Osteoblast (primary cell): ENCODE data around the gene LRRC70. TPM values are rescaled to one million over a fixed set of nuclear protein-coding genes. Genes with fewer than 3 reads are reported as not detected.
A peak's percentile ranks its signal among the peaks of the same experiment; 100 is the strongest.

Experiments
- DNase-seq: peaks from one replicate; pipeline ENCODE4 v3.0.0; 2011; ENCODE audit warnings: low spot score, mixed read lengths; ENCODE audit not compliant: insufficient read length; ENCODE audit errors: missing footprints
- H2AFZ ChIP-seq: 2 replicates; pipeline ENCODE4 v1.6.0; 2011; ENCODE audit warnings: mild to moderate bottlenecking, low read length
- H3K27ac ChIP-seq: 2 replicates; pipeline ENCODE4 v1.5.1; 2011; ENCODE audit warnings: mild to moderate bottlenecking, low read depth, low read length, moderate library complexity
- H3K27me3 ChIP-seq: 2 replicates; pipeline ENCODE4 v1.6.0; 2012; ENCODE audit warnings: mild to moderate bottlenecking, control low read depth, inconsistent platforms, low read length, moderate library complexity; ENCODE audit not compliant: insufficient read depth
- H3K36me3 ChIP-seq: 2 replicates; pipeline ENCODE4 v1.5.1; 2011; ENCODE audit warnings: mild to moderate bottlenecking, low read length, control low read depth, moderate library complexity; ENCODE audit not compliant: insufficient read depth
- H3K4me1 ChIP-seq: 2 replicates; pipeline ENCODE4 v1.5.1; 2011; ENCODE audit warnings: mild to moderate bottlenecking, low read length, control low read depth, moderate library complexity; ENCODE audit not compliant: insufficient read depth
- H3K4me2 ChIP-seq: 2 replicates; pipeline ENCODE4 v1.6.0; 2011; ENCODE audit warnings: mild to moderate bottlenecking, low read length; ENCODE audit not compliant: insufficient read depth
- H3K4me3 ChIP-seq: fragments of 200-600 bp; sonication (generic); 3 replicates; pipeline ENCODE4 v1.5.1; 2012; ENCODE audit warnings: mild to moderate bottlenecking, low read length, inconsistent platforms; ENCODE audit not compliant: insufficient read depth
- H3K79me2 ChIP-seq: 2 replicates; pipeline ENCODE4 v1.6.0; 2012; ENCODE audit warnings: mild to moderate bottlenecking, low read length, control low read depth, inconsistent platforms; ENCODE audit not compliant: insufficient read depth
- H3K9me3 ChIP-seq: 2 replicates; pipeline ENCODE4 v1.5.1; 2011; ENCODE audit warnings: low read depth, low read length, control low read depth
- H4K20me1 ChIP-seq: 2 replicates; pipeline ENCODE4 v1.6.0; 2012; ENCODE audit warnings: mild to moderate bottlenecking, low read length, control low read depth; ENCODE audit not compliant: insufficient read depth
- total RNA-seq: library from RNA; depleted of rRNA; stranded (reverse); fragments of >200 nt; gene quantifications from 2 replicates; pipeline ENCODE4 v1.2.3, GENCODE V29; 2012
- TF ChIP-seq, protein P1 (sequence below): IDR thresholded peaks from 2 replicates; pipeline ENCODE4 v1.5.1; 2011; ENCODE audit warnings: mild to moderate bottlenecking, low read depth, low read length, moderate library complexity; ENCODE audit errors: extremely low read depth

LRRC70 gene
- total RNA-seq, 1 donor: 1.4 TPM

DNA sequence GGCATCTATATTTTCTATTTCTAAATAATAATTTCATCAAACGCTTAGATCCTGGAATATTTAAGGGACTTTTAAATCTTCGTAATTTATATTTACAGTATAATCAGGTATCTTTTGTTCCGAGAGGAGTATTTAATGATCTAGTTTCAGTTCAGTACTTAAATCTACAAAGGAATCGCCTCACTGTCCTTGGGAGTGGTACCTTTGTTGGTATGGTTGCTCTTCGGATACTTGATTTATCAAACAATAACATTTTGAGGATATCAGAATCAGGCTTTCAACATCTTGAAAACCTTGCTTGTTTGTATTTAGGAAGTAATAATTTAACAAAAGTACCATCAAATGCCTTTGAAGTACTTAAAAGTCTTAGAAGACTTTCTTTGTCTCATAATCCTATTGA is 1.1 kb downstream of the LRRC70 start:
- Histone ChIP-seq H3K27ac (no peak overlapping the region), H3K79me2 (no peaks in the 10 kb centered on the region), H3K36me3 (no peaks in the 10 kb centered on the region), H4K20me1 (no peaks in the 10 kb centered on the region), H3K27me3 (no peaks in the 10 kb centered on the region), H3K4me2 (no peak overlapping the region), H2AFZ (no peak overlapping the region), H3K4me3 (no peak overlapping the region), H3K9me3 (no peaks in the 10 kb centered on the region), H3K4me1 (no peaks in the 10 kb centered on the region)
- no peak for DNase-seq
- TF ChIP-seq, protein P1, sequence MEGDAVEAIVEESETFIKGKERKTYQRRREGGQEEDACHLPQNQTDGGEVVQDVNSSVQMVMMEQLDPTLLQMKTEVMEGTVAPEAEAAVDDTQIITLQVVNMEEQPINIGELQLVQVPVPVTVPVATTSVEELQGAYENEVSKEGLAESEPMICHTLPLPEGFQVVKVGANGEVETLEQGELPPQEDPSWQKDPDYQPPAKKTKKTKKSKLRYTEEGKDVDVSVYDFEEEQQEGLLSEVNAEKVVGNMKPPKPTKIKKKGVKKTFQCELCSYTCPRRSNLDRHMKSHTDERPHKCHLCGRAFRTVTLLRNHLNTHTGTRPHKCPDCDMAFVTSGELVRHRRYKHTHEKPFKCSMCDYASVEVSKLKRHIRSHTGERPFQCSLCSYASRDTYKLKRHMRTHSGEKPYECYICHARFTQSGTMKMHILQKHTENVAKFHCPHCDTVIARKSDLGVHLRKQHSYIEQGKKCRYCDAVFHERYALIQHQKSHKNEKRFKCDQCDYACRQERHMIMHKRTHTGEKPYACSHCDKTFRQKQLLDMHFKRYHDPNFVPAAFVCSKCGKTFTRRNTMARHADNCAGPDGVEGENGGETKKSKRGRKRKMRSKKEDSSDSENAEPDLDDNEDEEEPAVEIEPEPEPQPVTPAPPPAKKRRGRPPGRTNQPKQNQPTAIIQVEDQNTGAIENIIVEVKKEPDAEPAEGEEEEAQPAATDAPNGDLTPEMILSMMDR: no peak

DNA sequence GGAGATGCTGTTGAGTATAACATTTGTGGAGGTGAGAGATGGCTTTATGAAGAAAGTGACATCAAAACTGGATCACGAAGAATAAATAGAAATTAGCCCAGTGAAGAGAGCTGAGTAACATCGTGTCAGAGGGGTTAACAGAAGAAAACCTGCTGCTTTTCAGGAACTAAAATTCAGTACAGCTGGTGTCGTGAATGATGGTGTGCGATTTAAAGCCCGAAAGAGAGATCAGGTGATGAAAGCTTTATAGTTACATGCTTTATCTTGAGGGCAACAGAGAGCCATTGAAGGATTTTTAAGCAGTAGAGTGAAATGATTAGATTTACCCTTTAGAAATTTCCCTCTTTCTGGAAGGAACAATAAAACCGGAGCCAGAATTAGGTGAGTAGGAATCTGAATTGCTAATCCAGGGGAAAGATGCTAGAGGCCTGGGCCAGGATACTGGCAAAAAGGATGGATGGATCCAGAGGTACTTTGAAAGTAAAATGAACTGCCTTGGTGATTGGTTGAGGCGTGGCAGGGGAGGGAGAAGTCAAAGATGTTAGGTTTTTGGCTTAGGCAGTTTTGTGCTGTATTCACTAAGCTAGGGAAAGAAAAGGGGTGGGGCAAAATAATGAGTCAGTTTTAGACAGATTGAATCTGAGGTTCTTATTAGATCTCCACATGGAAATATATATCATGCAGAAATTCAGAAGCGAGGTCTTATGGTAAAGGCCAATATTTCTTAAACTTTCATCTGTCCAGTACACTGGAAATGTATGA is 3.4 kb downstream of the LRRC70 start:
- no peaks in the 10 kb centered on the region for H3K79me2 ChIP-seq
- no peak overlapping the region for H3K4me3 ChIP-seq
- peak; percentile 49 for DNase-seq
- no peaks in the 10 kb centered on the region for H3K27me3 ChIP-seq
- no peaks in the 10 kb centered on the region for H3K36me3 ChIP-seq
- H3K9me3 ChIP-seq: no peaks in the 10 kb centered on the region
- no peaks in the 10 kb centered on the region for H4K20me1 ChIP-seq
- no peaks in the 10 kb centered on the region for H3K4me1 ChIP-seq
- H3K4me2 ChIP-seq: no peak overlapping the region
- H2AFZ ChIP-seq: no peak overlapping the region
- TF ChIP-seq, protein P1: no peak
- H3K27ac ChIP-seq: no peak overlapping the region

DNA sequence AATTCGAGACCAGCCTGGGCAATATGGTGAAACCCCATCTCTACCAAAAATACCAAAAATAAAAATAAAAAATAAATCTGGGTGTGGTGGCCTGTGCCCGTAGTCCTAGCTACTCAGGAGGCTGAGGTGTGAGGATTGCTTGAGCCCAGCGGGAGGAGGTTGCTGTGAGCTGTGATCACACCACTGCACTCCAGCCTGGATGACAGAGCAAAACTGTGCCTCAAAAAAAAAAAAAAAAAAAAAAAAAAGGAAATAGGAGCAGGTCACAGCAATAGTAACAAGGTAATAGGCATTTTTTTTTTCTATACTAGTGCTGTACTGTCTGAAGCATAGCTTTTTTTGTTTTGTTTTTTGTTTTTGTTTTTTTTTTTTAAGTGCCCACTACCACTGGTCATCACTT is 5.8 kb downstream of the LRRC70 start:
- H3K27ac ChIP-seq: no peak overlapping the region
- H3K27me3 ChIP-seq: no peaks in the 10 kb centered on the region
- no peak overlapping the region for H3K4me2 ChIP-seq
- DNase-seq: no peak
- TF ChIP-seq, protein P1: no peak
- no peaks in the 10 kb centered on the region for H3K9me3 ChIP-seq
- no peaks in the 10 kb centered on the region for H3K36me3 ChIP-seq
- H4K20me1 ChIP-seq: no peaks in the 10 kb centered on the region
- H2AFZ ChIP-seq: no peak overlapping the region
- no peak overlapping the region for H3K4me3 ChIP-seq
- H3K4me1 ChIP-seq: no peaks in the 10 kb centered on the region
- no peaks in the 10 kb centered on the region for H3K79me2 ChIP-seq

DNA sequence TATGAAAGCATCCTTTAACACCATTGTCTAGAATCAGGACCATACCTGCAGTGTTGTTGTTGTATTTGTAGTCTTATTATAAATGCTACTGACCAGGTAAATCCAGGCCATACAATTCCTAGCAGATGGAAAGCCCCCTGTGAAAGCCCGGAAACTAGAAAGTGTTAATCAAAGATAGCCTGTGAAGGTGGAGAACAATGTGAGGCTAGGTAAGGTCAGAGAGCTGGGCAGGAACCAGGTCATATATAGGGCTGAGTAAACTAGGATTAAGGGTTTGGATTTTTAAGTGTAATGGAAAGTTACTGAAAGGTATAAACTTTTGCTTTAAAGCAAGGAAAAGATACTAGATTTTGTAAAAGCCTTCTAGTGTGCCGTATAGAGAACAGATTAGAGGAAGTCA is 6.7 kb downstream of the LRRC70 start:
- no peaks in the 10 kb centered on the region for H3K9me3 ChIP-seq
- DNase-seq: no peak
- H4K20me1 ChIP-seq: no peaks in the 10 kb centered on the region
- H3K27ac ChIP-seq: no peak overlapping the region
- H3K4me3 ChIP-seq: no peak overlapping the region
- H2AFZ ChIP-seq: no peak overlapping the region
- no peaks in the 10 kb centered on the region for H3K27me3 ChIP-seq
- H3K4me2 ChIP-seq: no peak overlapping the region
- no peaks in the 10 kb centered on the region for H3K4me1 ChIP-seq
- TF ChIP-seq, protein P1: no peak
- H3K79me2 ChIP-seq: no peaks in the 10 kb centered on the region
- H3K36me3 ChIP-seq: no peaks in the 10 kb centered on the region
